Mammary epithelial cell (primary cell): ENCODE data around the gene PLIN4.

ENCODE experiments used
- EZH2 ChIP-seq: IDR thresholded peaks from 2 replicates; pipeline ENCODE4 v1.6.1; 2012; ENCODE audit warnings: low read length, inconsistent platforms, borderline replicate concordance
- TF ChIP-seq, protein P1 (sequence below), 2 donors: IDR thresholded peaks in 1 of 2; conservative IDR thresholded peaks in 1 of 2; 2 replicates each; pipeline ENCODE4 v1.5.1; 2011 to 2012; ENCODE audit warnings: inconsistent platforms in 2 of 2, low read length in 2 of 2, mild to moderate bottlenecking in 2 of 2, control low read depth in 1 of 2, low read depth in 1 of 2; ENCODE audit not compliant: insufficient read depth in 1 of 2; ENCODE audit errors: extremely low read depth in 1 of 2

DNA sequence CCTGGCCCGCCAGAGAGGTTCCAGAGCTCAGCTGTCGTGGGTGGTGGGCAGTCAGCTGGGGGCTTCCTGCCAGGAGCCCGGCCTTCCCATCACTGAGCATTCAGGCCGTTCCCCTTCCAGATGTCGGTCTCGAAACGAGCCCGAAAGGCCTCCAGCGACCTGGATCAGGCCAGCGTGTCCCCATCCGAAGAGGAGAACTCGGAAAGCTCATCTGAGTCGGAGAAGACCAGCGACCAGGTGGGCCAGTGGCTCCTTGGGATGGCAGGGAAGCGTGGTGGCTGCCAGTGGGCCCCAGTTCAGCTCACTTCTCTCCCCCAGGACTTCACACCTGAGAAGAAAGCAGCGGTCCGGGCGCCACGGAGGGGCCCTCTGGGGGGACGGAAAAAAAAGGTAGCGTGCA lies 26.8 kb downstream of the PLIN4 start:
- TF ChIP-seq, protein P1, sequence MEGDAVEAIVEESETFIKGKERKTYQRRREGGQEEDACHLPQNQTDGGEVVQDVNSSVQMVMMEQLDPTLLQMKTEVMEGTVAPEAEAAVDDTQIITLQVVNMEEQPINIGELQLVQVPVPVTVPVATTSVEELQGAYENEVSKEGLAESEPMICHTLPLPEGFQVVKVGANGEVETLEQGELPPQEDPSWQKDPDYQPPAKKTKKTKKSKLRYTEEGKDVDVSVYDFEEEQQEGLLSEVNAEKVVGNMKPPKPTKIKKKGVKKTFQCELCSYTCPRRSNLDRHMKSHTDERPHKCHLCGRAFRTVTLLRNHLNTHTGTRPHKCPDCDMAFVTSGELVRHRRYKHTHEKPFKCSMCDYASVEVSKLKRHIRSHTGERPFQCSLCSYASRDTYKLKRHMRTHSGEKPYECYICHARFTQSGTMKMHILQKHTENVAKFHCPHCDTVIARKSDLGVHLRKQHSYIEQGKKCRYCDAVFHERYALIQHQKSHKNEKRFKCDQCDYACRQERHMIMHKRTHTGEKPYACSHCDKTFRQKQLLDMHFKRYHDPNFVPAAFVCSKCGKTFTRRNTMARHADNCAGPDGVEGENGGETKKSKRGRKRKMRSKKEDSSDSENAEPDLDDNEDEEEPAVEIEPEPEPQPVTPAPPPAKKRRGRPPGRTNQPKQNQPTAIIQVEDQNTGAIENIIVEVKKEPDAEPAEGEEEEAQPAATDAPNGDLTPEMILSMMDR (conservative IDR thresholded peaks at IDR 0.05 in 1 of 2, IDR thresholded peaks at IDR 0.05 in 1 of 2; ENCODE audit: extremely low read depth in 1 of 2, insufficient read depth in 1 of 2, low read depth in 1 of 2, low read length in 2 of 2): no peak
- TF ChIP-seq EZH2: no peak
